Transverse colon (tissue), 4 donors: ENCODE measurements around the gene PCDHA3. TPM values are rescaled to one million over a fixed set of nuclear protein-coding genes. Genes with fewer than 3 reads are reported as not detected.

ENCODE experiments used
- total RNA-seq, 4 donors: library from RNA; depleted of rRNA; stranded (reverse); fragments of >200 nt; gene quantifications; one replicate each; pipeline ENCODE4 v1.1.0, GENCODE V29; 2016

The PCDHA3 gene
- total RNA-seq, 4 donors from 2014 or later, result 0.32 to 8.8 (median 0.41) TPM; not detected in 1

Other genes with a start within 250 kb of the PCDHA3 start
- 10 to 100 TPM; 19.9 to 36.3 (median 26.5) TPM for gene SRA1, start 243.6 kb upstream of the PCDHA3 start, total RNA-seq
- gene APBB3, start 236.5 kb upstream of the PCDHA3 start, total RNA-seq, result 10 to 100 TPM; 20.1 to 42.5 (median 37.4) TPM
- 10 to 100 TPM; 39.4 to 75.5 (median 52.6) TPM for gene SLC35A4, start 236.2 kb upstream of the PCDHA3 start, total RNA-seq
- 10 to 100 TPM in 3 of 4 donors, 1 to 10 TPM in 1; 3.6 to 92.4 (median 45.6) TPM for gene CD14, start 167.9 kb upstream of the PCDHA3 start, total RNA-seq
- 10 to 100 TPM in 3 of 4 donors, under 1 TPM in 1; 0.75 to 99.2 (median 40.2) TPM for gene TMCO6, start 161.6 kb upstream of the PCDHA3 start, total RNA-seq
- gene NDUFA2, start 153.4 kb upstream of the PCDHA3 start, total RNA-seq, result 100 to 1,000 TPM in 2 of 4 donors, 10 to 100 TPM in 2; 70.8 to 586 (median 90.7) TPM
- gene IK, start 153.2 kb upstream of the PCDHA3 start, total RNA-seq, result 100 to 1,000 TPM in 2 of 4 donors, 10 to 100 TPM in 2; 70.8 to 147 (median 100) TPM
- 10 to 100 TPM; 33.3 to 76.6 (median 36.1) TPM for gene WDR55, start 136.2 kb upstream of the PCDHA3 start, total RNA-seq
- gene DND1, start 127.5 kb upstream of the PCDHA3 start, total RNA-seq, result 1 to 10 TPM in 3 of 4 donors, under 1 TPM in 1; 0.40 to 4.9 (median 2.3) TPM
- gene HARS1, start 109.7 kb upstream of the PCDHA3 start, total RNA-seq, result 10 to 100 TPM; 39.6 to 51.6 (median 43.9) TPM
- gene HARS2, start 109.6 kb upstream of the PCDHA3 start, total RNA-seq, result 10 to 100 TPM; 30.3 to 60.6 (median 41.4) TPM
- gene ZMAT2, start 100.6 kb upstream of the PCDHA3 start, total RNA-seq, result 10 to 100 TPM in 3 of 4 donors, 1 to 10 TPM in 1; 6.7 to 41.3 (median 23.1) TPM
- gene PCDHA1, start 14.9 kb upstream of the PCDHA3 start, total RNA-seq, result under 1 TPM in 1 of 4 donors, not detected in 3; 0.14 TPM
- gene PCDHA2, start 6.2 kb upstream of the PCDHA3 start, total RNA-seq, result under 1 TPM in 2 of 4 donors, not detected in 2; 0.14 to 0.32 TPM
- 1 to 10 TPM in 3 of 4 donors, under 1 TPM in 1; 0.79 to 7.9 (median 2.4) TPM for gene PCDHA4, start 6.0 kb downstream of the PCDHA3 start, total RNA-seq
- under 1 TPM in 2 of 4 donors, not detected in 2; 0.79 to 0.96 TPM for gene PCDHA5, start 20.6 kb downstream of the PCDHA3 start, total RNA-seq
- gene PCDHA6, start 26.9 kb downstream of the PCDHA3 start, total RNA-seq, result 1 to 10 TPM in 2 of 4 donors, under 1 TPM in 1, not detected in 1; 0.64 to 3.0 (median 1.2) TPM
- 1 to 10 TPM in 2 of 4 donors, under 1 TPM in 1, not detected in 1; 0.37 to 1.4 (median 1.1) TPM for gene PCDHA7, start 33.2 kb downstream of the PCDHA3 start, total RNA-seq
- gene PCDHA8, start 40.1 kb downstream of the PCDHA3 start, total RNA-seq, result 1 to 10 TPM in 1 of 4 donors, under 1 TPM in 1, not detected in 2; 0.79 to 1.2 TPM
- under 1 TPM; 0.37 to 1.00 (median 0.58) TPM for gene PCDHA9, start 47.3 kb downstream of the PCDHA3 start, total RNA-seq
- under 1 TPM in 2 of 4 donors, not detected in 2; 0.68 to 0.79 TPM for gene PCDHA10, start 54.8 kb downstream of the PCDHA3 start, total RNA-seq
- 1 to 10 TPM in 1 of 4 donors, under 1 TPM in 1, not detected in 2; 0.48 to 1.2 TPM for gene PCDHA11, start 67.9 kb downstream of the PCDHA3 start, total RNA-seq
- gene PCDHA12, start 74.3 kb downstream of the PCDHA3 start, total RNA-seq, result under 1 TPM in 3 of 4 donors, not detected in 1; 0.55 to 0.80 (median 0.64) TPM
- gene PCDHA13, start 81.1 kb downstream of the PCDHA3 start, total RNA-seq, result under 1 TPM in 2 of 4 donors, not detected in 2; 0.32 to 0.55 TPM
- gene PCDHAC1, start 125.2 kb downstream of the PCDHA3 start, total RNA-seq, result under 1 TPM in 3 of 4 donors, not detected in 1; 0.37 to 0.82 (median 0.48) TPM
- under 1 TPM in 2 of 4 donors, not detected in 2; 0.41 to 0.48 TPM for gene PCDHAC2, start 165.4 kb downstream of the PCDHA3 start, total RNA-seq